Limb (tissue), 2 donors: ENCODE results near the gene MIA.
"Not testable (repeated sequence)": the region's sequence is repeated elsewhere in the genome, so short reads cannot be mapped to it uniquely, and the experiment has no call there.

Source experiments
- DNase-seq, 2 donors: peaks; one replicate each; pipeline ENCODE4 v3.0.0-alpha.2; 2016; ENCODE audit errors: extremely low spot score in 2 of 2

MIA gene

GRCh38 chr19:40818480-40819399 lies 43.4 kb downstream of the MIA start:
- DNase-seq = peak in 1 of 2 donors; percentile 76

GRCh38 chr19:40819479-40820234 lies 44.3 kb downstream of the MIA start:
- DNase-seq = peak; percentile 25 to 61

GRCh38 chr19:40822161-40822560 lies 46.8 kb downstream of the MIA start:
- DNase-seq = peak in 1 of 2 donors; percentile 25

- peak in 1 of 2 donors; percentile 9 for DNase-seq
These were observed 47.6 kb downstream of the MIA start for GRCh38 chr19:40822704-40823553.

- not testable (repeated sequence) for DNase-seq
These were observed 49.6 kb downstream of the MIA start for GRCh38 chr19:40824916-40825315.

GRCh38 chr19:40825460-40826095 lies 50.3 kb downstream of the MIA start:
- DNase-seq = not testable (repeated sequence)

GRCh38 chr19:40826312-40826698 lies 51.0 kb downstream of the MIA start:
- DNase-seq = peak in 1 of 2 donors; percentile 1

- DNase-seq = peak in 1 of 2 donors; percentile 11
These were observed 51.5 kb downstream of the MIA start for GRCh38 chr19:40826699-40827385.
